Stimulated activated CD8-positive, alpha-beta memory T cell treated with anti-CD3 and anti-CD28 coated beads, Interleukin-15, amount 100 ng/mL, for 24 hours (primary cell): ENCODE results near the gene PACRG.
"Not testable (repeated sequence)": the region's sequence is repeated elsewhere in the genome, so short reads cannot be mapped to it uniquely, and the experiment has no call there.

Experiments used
- DNase-seq: peaks from one replicate; pipeline ENCODE4 v3.0.0-alpha.2; 2020; ENCODE audit warnings: low read depth

PACRG gene

GRCh38 chr6:162727322-162728182, at the start of gene PACRG, which contains the start of gene PRKN:
PACRG (plus strand) TSS chr6:162727974.
PRKN (minus strand) TSS chr6:162727766.
- DNase-seq: peak; percentile 95

GRCh38 chr6:162678896-162679295, 48.9 kb upstream of the PACRG start:
- DNase-seq: not testable (repeated sequence)

GRCh38 chr6:162679681-162680080, 48.1 kb upstream of the PACRG start:
- DNase-seq: no peak

- no peak for DNase-seq
Measured at GRCh38 chr6:162680367-162680766, 47.4 kb upstream of the PACRG start.

GRCh38 chr6:162680871-162681270, 46.9 kb upstream of the PACRG start:
- no peak for DNase-seq

GRCh38 chr6:162681447-162681846, 46.3 kb upstream of the PACRG start:
- no peak for DNase-seq

GRCh38 chr6:162683135-162683534, 44.6 kb upstream of the PACRG start:
- no peak for DNase-seq

- no peak for DNase-seq
Measured at GRCh38 chr6:162684052-162684451, 43.7 kb upstream of the PACRG start.

GRCh38 chr6:162684961-162685360, 42.8 kb upstream of the PACRG start:
- no peak for DNase-seq

- DNase-seq: no peak
Measured at GRCh38 chr6:162685586-162685985, 42.2 kb upstream of the PACRG start.

GRCh38 chr6:162688751-162689345, 38.9 kb upstream of the PACRG start:
- DNase-seq: no peak

GRCh38 chr6:162690158-162690557, 37.6 kb upstream of the PACRG start:
- DNase-seq: no peak

- DNase-seq: no peak
Measured at GRCh38 chr6:162697872-162698403, 29.8 kb upstream of the PACRG start.

GRCh38 chr6:162698440-162698839, 29.3 kb upstream of the PACRG start:
- no peak for DNase-seq

GRCh38 chr6:162699961-162700360, 27.8 kb upstream of the PACRG start:
- no peak for DNase-seq

GRCh38 chr6:162700966-162701365, 26.8 kb upstream of the PACRG start:
- DNase-seq: no peak

- DNase-seq: no peak
Measured at GRCh38 chr6:162701551-162701950, 26.2 kb upstream of the PACRG start.

GRCh38 chr6:162702446-162702845, 25.3 kb upstream of the PACRG start:
- no peak for DNase-seq

- no peak for DNase-seq
Measured at GRCh38 chr6:162704001-162704400, 23.8 kb upstream of the PACRG start.

- DNase-seq: no peak
Measured at GRCh38 chr6:162705736-162706135, 22.0 kb upstream of the PACRG start.

- DNase-seq: no peak
Measured at GRCh38 chr6:162706232-162706631, 21.5 kb upstream of the PACRG start.

- no peak for DNase-seq
Measured at GRCh38 chr6:162708971-162709370, 18.8 kb upstream of the PACRG start.

GRCh38 chr6:162709431-162709830, 18.3 kb upstream of the PACRG start:
- DNase-seq: no peak
